CD4-positive, alpha-beta T cell treated with Interleukin-1 beta for 1 hour (primary cell): ENCODE data around the gene LPAR3.

Source experiments
- DNase-seq, 2 donors: peaks; one replicate each; pipeline ENCODE4 v3.0.0-alpha.2; 2020 to 2022

The LPAR3 gene

DNA sequence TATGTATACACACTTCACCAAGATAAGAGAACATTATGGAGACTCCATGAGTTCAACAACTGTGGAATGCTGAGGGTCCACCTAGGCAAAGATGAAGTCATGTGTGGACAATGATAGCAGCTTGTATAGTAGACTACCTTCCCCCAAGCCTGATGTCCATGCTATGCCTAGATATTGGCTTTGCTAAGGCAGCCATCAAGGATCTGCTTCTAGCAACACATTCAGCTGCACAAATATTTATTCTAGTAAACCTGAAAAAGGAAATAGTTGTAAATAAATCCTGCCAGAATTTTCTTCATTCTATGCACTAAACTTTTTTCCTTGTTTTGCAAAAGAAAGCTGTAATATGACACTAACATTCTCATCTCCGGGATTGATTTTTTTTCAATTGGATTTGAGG lies 7.0 kb upstream of the LPAR3 start:
- no peak for DNase-seq

GRCh38 chr1:84896279-84896678 lies 3.3 kb upstream of the LPAR3 start:
- no peak for DNase-seq

- DNase-seq = no peak
These were observed 2.4 kb downstream of the LPAR3 start for GRCh38 chr1:84890566-84890965.

DNA sequence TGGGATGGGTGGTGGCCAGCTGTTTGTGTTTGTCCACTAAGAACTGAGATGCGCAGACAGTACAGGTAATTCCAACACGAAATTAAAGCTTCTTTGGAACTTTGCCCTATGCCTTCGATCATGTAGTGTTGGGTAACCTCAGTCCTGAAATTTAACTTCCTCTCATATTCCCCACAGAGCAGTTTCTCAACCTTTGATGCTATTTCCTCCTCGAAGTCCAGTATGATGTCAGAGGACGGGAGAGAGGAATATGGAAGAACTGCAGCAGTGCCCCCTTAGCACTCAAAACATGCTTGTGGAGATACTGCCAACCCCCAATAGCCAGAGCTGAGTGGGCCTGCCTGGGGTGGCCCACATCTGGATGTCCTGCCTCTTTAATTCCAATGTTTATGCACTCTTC lies 3.6 kb downstream of the LPAR3 start:
- no peak for DNase-seq

GRCh38 chr1:84888753-84889152 lies 4.3 kb downstream of the LPAR3 start:
- no peak for DNase-seq

DNA sequence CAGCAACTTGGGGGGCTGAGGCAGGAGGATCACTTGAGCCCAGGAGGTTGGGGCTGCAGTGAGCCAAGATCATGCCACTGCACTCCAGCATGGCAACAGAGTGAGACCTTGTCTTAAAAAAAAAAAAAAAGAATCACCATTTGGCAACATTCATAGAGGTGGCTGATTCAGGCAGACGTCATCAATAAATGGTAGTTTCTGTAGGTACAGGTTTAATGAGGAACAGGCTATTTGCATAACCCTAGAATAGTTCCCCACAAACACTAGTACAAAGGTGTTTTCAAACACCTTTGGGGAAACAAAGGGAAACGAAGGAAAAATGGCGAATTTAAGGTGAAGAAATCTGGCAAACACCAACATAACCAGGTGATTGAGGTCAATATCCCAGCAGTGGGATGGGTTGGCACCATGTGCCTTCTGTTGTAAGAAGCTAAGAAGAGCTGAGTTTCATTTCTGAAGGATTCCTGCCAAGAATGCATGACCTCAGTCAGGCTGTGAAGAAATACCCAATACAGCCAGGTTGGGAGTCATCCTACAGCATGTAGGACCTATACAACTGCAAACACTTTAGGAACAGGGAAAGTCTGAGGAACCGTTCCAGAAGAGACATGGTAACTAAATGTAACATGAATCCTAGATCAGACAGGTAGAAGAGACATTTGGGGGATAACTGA lies 5.6 kb downstream of the LPAR3 start:
- no peak for DNase-seq

GRCh38 chr1:84885469-84885868 lies 7.5 kb downstream of the LPAR3 start:
- DNase-seq = no peak

- no peak for DNase-seq
These were observed 8.2 kb downstream of the LPAR3 start for GRCh38 chr1:84884671-84885389.

DNA sequence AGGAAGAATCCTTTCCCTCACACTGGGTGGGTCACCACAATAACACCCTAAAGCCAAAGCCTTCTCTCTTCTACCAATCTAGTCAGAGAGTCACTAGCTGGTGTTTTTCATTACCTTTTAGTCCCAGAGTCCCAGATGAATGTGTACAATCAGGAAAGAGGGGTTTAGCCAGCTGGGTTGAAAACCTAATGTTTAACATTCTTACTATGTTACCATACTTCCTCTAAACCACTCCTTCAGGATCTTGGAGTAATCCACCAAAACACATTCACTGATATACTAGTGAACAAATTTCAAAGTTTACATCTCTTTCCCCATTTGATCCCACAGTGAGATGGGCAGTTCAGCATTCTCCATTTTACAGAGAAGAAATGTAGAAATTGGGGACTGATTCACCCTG lies 9.7 kb downstream of the LPAR3 start:
- DNase-seq = no peak

DNA sequence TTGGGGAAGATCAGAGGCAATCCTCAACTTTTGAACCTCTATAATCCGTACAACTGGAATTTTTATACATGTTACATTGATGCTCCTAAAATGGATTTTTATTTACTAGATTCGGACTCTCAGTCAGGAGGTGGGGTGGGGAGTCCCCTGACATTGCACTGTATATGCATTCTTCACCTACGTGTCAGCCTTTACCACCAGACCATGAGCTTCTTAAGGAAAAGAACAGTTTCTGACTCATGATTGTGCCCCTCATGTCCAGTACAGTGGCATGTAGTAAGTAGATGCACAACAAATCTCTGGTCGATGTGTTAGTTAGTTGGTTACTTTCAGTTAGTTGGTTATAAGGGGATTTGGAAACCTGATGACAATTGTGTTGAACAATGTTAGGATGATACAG lies 15.4 kb downstream of the LPAR3 start:
- DNase-seq = no peak

DNA sequence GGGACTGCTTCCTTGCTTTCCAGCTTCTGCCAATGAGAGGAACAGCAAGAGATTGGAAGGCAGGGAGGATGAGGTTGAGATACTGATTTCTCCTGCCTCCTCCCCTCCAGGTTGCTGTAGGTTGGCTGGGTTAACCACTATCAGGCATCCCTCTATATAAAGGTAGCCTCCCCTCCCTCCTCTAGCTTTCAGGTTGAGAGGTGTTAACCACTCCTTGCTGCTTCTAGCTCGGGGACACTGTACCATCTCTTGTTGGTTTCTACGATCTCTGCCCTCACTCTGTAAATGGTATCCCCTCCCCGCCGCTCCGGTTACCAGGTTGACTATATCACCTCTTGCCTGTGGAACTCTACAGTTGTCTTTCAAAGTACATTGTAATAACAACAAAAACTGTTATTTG lies 16.7 kb downstream of the LPAR3 start:
- DNase-seq = peak in 1 of 2 donors; percentile 27

GRCh38 chr1:84873366-84873765 lies 19.6 kb downstream of the LPAR3 start:
- DNase-seq = no peak

DNA sequence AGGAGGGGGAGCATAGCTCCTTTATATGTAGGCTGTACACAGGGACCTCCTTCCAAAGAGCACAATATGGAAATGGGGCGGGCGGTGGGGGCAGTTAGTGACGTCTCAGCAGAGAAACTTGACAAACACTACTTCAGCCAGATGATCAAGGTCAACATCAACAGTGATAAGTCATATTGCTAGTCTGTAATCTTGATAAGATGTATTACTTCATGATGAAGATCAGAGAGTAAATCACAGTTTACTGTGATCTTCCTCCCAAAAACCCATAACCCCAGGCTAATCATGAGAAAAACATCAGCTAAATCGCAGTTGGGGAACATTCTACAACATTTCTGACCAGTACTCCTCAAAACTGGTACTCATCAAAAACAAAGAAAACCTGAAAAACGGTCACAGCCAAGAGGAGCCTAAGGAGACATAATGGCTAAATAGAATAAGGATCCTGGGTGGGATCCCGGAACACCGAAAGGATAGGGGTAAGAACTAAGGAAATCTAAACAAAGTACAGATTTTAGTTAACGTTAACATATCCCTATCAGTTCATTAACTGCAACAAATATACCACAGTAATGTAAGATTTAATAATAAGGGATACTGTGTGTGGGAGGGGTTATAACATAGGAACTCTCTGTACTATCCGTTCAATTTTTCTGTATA lies 20.2 kb downstream of the LPAR3 start:
- DNase-seq = no peak

DNA sequence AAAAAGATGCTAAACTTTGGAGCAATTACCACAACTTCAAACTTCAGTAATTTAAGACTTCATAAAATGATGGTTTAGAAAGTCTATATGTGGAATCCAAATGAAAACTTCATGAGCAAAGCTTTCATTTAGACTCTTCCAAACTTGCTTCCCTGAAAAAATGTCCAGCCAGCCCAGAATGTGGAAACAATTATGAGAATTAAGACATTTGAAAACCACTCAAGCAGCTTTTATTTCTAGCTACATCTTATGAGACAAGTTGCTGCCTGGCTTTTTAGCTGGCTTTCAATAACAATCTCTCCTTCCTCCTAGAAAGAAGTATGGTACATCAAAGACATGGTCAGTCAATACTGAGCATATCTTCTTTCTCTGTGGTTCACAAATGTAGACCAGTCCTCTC lies 21.8 kb downstream of the LPAR3 start:
- no peak for DNase-seq

DNA sequence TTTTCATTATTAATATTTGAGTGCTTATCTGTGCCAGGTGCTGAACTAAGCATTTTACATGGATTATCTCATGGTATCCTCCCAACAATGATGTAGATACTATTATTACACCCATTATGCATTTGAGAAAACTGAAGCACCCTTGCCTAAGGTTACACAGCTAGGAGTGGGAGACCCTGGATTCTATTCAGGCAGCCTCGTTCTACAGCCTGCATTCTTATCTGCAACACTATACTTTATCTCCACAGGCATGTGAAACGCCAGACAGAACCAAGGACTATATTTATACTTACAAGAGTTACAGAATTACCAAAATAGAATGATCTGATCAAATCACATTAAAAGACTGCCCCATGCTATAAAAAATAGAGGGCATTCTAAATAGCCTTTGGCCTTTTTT lies 22.4 kb downstream of the LPAR3 start:
- no peak for DNase-seq

DNA sequence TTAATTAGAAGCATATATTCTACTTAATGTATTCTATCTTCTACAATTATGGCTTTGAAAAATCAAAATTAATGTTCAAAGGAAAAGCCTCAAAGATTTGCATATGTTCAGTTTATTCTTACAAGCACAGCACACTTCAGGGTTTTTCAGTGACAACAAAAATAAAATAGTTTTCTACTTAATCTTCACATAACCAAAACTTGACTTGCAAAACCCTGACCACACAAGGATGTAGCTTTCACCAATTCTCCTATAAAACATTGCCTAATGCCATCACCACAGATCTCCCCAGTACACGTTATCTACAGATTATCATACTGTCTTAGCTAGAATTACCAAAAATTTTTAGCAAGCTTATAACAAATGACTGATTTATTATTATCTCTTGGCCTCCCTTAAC lies 23.3 kb downstream of the LPAR3 start:
- no peak for DNase-seq

- peak; percentile 36 to 67 for DNase-seq
These were observed 30.2 kb downstream of the LPAR3 start for GRCh38 chr1:84862810-84863251.

- DNase-seq = no peak
These were observed 30.9 kb downstream of the LPAR3 start for GRCh38 chr1:84861988-84862644.

- DNase-seq = no peak
These were observed 31.5 kb downstream of the LPAR3 start for GRCh38 chr1:84861516-84861915.

- no peak for DNase-seq
These were observed 33.1 kb downstream of the LPAR3 start for GRCh38 chr1:84859866-84860265.

DNA sequence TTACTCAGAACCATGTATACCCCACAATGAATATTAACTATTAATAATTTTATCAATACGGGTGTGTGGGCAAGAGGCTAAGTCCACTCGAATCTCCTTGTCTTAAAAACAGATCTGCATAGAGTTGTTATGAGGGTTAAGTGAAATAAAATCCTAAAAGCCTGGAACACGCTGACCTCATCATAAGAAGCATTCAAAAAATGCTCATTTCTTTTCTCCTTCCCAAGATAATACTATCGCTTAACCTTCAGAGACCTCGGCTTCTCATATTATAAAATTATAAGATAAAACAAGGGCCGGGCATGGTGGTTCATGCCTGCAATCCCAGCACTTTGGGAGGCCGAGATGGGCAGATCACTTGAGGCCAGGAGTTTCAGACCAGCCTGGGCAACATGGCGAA lies 35.1 kb downstream of the LPAR3 start:
- no peak for DNase-seq

DNA sequence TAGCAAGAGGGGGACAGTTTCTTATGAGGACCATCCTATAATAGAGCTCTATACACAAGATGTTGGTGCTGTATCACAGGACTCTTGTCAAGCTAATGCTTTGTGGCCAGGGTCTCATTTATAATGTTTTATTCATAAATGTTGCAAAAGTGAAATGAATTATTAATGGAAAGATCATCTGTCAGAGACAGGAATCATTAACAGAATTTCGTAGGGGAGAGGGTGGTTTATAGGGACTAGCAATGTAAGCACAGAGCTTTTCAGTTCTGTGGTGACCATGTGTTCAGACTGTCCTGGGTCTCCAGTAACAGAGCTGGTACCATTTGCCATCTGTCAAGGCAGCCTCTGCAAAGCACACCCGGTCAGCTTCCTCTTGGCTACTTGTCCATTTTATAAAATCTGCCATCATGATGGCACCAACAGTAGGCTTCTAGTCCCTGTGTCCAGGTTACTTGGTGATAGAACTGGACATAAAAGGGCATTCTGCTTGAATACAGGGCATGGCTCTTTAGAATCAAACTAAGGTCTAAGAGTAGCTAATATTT lies 36.2 kb downstream of the LPAR3 start:
- DNase-seq = no peak
